Endothelial cell of umbilical vein (primary cell): ENCODE data around the gene WDR86.

Experiments used
- CTCF ChIP-seq, 2 donors: IDR thresholded peaks; 1 replicate in 1 of 2; 2 replicates in 1 of 2; pipeline ENCODE4 v1.5.1; 2011; ENCODE audit warnings: low read length in 2 of 2, mild to moderate bottlenecking in 2 of 2, moderate library complexity in 2 of 2, control low read depth in 1 of 2, inconsistent platforms in 1 of 2, low read depth in 1 of 2; ENCODE audit not compliant: insufficient read depth in 1 of 2; ENCODE audit errors: extremely low read depth in 1 of 2
- EZH2 ChIP-seq: IDR thresholded peaks from 2 replicates; pipeline ENCODE4 v1.6.1; 2012; ENCODE audit warnings: borderline replicate concordance, low read depth, mild to moderate bottlenecking, moderate library complexity, low read length, inconsistent platforms; ENCODE audit not compliant: severe bottlenecking
- GATA2 ChIP-seq: IDR thresholded peaks from 2 replicates; pipeline ENCODE4 v1.7.0; 2011; ENCODE audit warnings: low read depth, mild to moderate bottlenecking, moderate library complexity, mixed read lengths, low read length; ENCODE audit not compliant: insufficient read length, insufficient read depth
- JUN ChIP-seq: IDR thresholded peaks from 2 replicates; pipeline ENCODE4 v1.6.1; 2011; ENCODE audit warnings: borderline replicate concordance, low read depth; ENCODE audit not compliant: insufficient read length, insufficient read depth
- MAX ChIP-seq: IDR thresholded peaks from 2 replicates; pipeline ENCODE4 v1.6.1; 2011; ENCODE audit not compliant: insufficient read depth, insufficient read length
- MYC ChIP-seq: IDR thresholded peaks from one replicate; pipeline ENCODE4 v1.6.1; 2011; ENCODE audit warnings: mild to moderate bottlenecking, low read depth, low read length
- POLR2A ChIP-seq: IDR thresholded peaks from 2 replicates; pipeline ENCODE4 v1.6.1; 2012; ENCODE audit warnings: low read depth, mild to moderate bottlenecking, control low read depth, low read length
- POLR2AphosphoS5 ChIP-seq: IDR thresholded peaks from 2 replicates; pipeline ENCODE4 v1.6.1; 2012; ENCODE audit warnings: low read depth, mild to moderate bottlenecking, control low read depth, low read length, moderate library complexity; ENCODE audit not compliant: insufficient read depth

- TF ChIP-seq POLR2A (no peak), CTCF (IDR thresholded peaks at IDR 0.05; ENCODE audit: extremely low read depth in 1 of 2, insufficient read depth in 1 of 2, low read depth in 1 of 2, low read length in 2 of 2) (no peak), MAX (no peak), EZH2 (no peak), POLR2AphosphoS5 (no peak), GATA2 (no peak), JUN (no peak), MYC (no peak)
Observed at GRCh38 chr7:151374726-151375125, 35.1 kb downstream of the WDR86 start.
